Psoas muscle (tissue), 8 donors: ENCODE data around the gene COL13A1. TPM values are rescaled to one million over a fixed set of nuclear protein-coding genes. Genes with fewer than 3 reads are reported as not detected.

Source experiments
- ATAC-seq, 4 donors: fragments of 200-7000 bp; cut with Tn5 transposase; one replicate each; pipeline ENCODE4 v1.9.1; 2020; ENCODE audit warnings: moderate library complexity in 3 of 4, mild to moderate bottlenecking in 2 of 4
- DNase-seq, 2 donors: peaks; one replicate each; pipeline ENCODE4 v3.0.0-alpha.2; 2020
- H3K27ac ChIP-seq: fragments of 200-600 bp; one replicate; pipeline ENCODE4 v1.8.0; 2022
- H3K27me3 ChIP-seq, 3 donors: fragments of 200-600 bp in 1 of 3; one replicate each; pipeline versions ENCODE4 v1.6.1 to v1.8.0; 2013 to 2022; ENCODE audit warnings: low read length in 2 of 3, mild to moderate bottlenecking in 2 of 3, moderate library complexity in 1 of 3; ENCODE audit not compliant: insufficient read depth in 3 of 3
- H3K36me3 ChIP-seq, 2 donors: fragments of 200-600 bp in 1 of 2; one replicate each; pipeline versions ENCODE4 v1.6.1 to v1.8.0; 2013 to 2022; ENCODE audit warnings: low read depth in 1 of 2, mild to moderate bottlenecking in 1 of 2, moderate library complexity in 1 of 2; ENCODE audit not compliant: insufficient read depth in 1 of 2
- H3K4me1 ChIP-seq: fragments of 200-600 bp; one replicate; pipeline ENCODE4 v1.8.0; 2022
- H3K4me3 ChIP-seq: fragments of 200-600 bp; one replicate; pipeline ENCODE4 v1.8.0; 2022; ENCODE audit warnings: mild to moderate bottlenecking
- H3K9me3 ChIP-seq: fragments of 200-600 bp; one replicate; pipeline ENCODE4 v1.8.0; 2022
- CTCF ChIP-seq: fragments of 200-600 bp; IDR thresholded peaks from one replicate; pipeline ENCODE4 v1.8.0; 2022; ENCODE audit warnings: antibody characterized with exemption
- WGBS, 3 donors: extraction: QIAGEN DNeasy Blood & Tissue Kit; methylation state at CpG; one replicate each; pipeline versions ENCODE4 v1.1.6 to v1.1.7; 2013; 5-methylcytosine and 5-hydroxymethylcytosine counted together
- intact Hi-C, 2 donors: fragments of 100-400 bp; cut with DNase I; formaldehyde crosslinking; loops; one replicate each; pipeline versions ENCODE4 v1.11.0 to v1.14.2; 2022
- polyA plus RNA-seq, 3 donors: library from polyadenylated mRNA; stranded (reverse); fragments of 200-250 nt; gene quantifications; one replicate each; pipeline ENCODE4 v1.2.3, GENCODE V29; 2013
- total RNA-seq, 4 donors: library from RNA; stranded (reverse); fragmentation: NEBNext Ultra II Directional in 2 of 4; extraction: Animal tissue kit (Norgen Biotek cat#: 25700) in 2 of 4; gene quantifications; one replicate each; pipeline versions ENCODE4 v1.2.1 to v1.2.4, GENCODE V29; 2021 to 2023
- donor health status: healthy with polysubstance abuse.
- donor health status: DM: no; HTN: no; CAD: no; lungs with moderate emphysema.
- donor health status: Bipolar disorder and iron deficiency.
- donor health status: healthy.
- donor health status: DM: yes; HTN: yes; CAD: no.
- donor health status: DM: no; HTN: no; CAD: no.
- donor health status: DM: no; HTN: no; CAD: no.
- donor health status: DM: yes; HTN: yes; CAD: no.

Gene COL13A1
- total and polyA plus RNA-seq, 7 donors = 0.35 to 10.7 (median 2.6) TPM

GRCh38 chr10:70007116-70007820, 205.6 kb downstream of the COL13A1 start:
- intact Hi-C loops = no loop called here
- ATAC-seq (no peak), DNase-seq (no peak)
- no peaks in the 10 kb centered on the region for H3K27me3 ChIP-seq
- no peak overlapping the region for H3K4me3 ChIP-seq
- no peak overlapping the region for H3K27ac ChIP-seq
- H3K9me3 ChIP-seq = no peaks in the 10 kb centered on the region
- 63 to 72% (median 66%) methylated on average over 9 of the region's 9 CpGs for WGBS, 3 donors
- H3K4me1 ChIP-seq = no peaks in the 10 kb centered on the region
- TF ChIP-seq CTCF = no peak
- H3K36me3 ChIP-seq = no peaks in the 10 kb centered on the region

Other genes starting within 250 kb of the COL13A1 start
- gene NEUROG3, start 228.5 kb upstream of the COL13A1 start, total RNA-seq = not detected
- gene NEUROG3, start 228.5 kb upstream of the COL13A1 start, polyA plus RNA-seq = under 1 TPM in 1 of 3 donors, not detected in 2; 0.01 TPM
- gene FAM241B, start 171.7 kb upstream of the COL13A1 start, total RNA-seq = 1 to 10 TPM; 1.1 to 6.2 (median 1.7) TPM
- gene FAM241B, start 171.7 kb upstream of the COL13A1 start, polyA plus RNA-seq = 1 to 10 TPM; 2.8 to 5.9 (median 3.2) TPM